ENCODE data around the gene MAPK10. TPM values are rescaled to one million over a fixed set of nuclear protein-coding genes. Genes with fewer than 3 reads are reported as not detected.
"Not testable (repeated sequence)": the region's sequence is repeated elsewhere in the genome, so short reads cannot be mapped to it uniquely, and the experiment has no call there.

The MAPK10 gene
- total and polyA plus RNA-seq, 2 experiments from 2014 or later = 3.6 to 8.1 TPM

- TF ChIP-seq ZNF462 (CRISPR knock-in tag; IDR thresholded peaks at IDR 0.05) = no peak
These were observed 185.3 kb downstream of the MAPK10 start (continued) for GRCh38 chr4:86174506-86174905.

GRCh38 chr4:86168335-86168734 lies 191.5 kb downstream of the MAPK10 start:
- Mint-ChIP-seq H3K36me3 (ENCODE audit: low read depth) (peaks cover 21% of the 10 kb centered on the region), H3K9me3 (peaks cover 28% of the 10 kb centered on the region)
- not testable (repeated sequence) for H2AFZ ChIP-seq; H3F3A ChIP-seq (replicated peaks; ENCODE audit: low read depth); H3K36me3 ChIP-seq (ENCODE audit: insufficient read depth); H3K27ac ChIP-seq (ENCODE audit: low read depth); H4K20me1 ChIP-seq (replicated peaks; ENCODE audit: insufficient read depth); H3K27ac Mint-ChIP-seq; H3K4me3 ChIP-seq; H3K27me3 Mint-ChIP-seq (ENCODE audit: insufficient read depth, low read depth, poor library complexity); H3K4me1 Mint-ChIP-seq; H3K4me1 ChIP-seq (ENCODE audit: insufficient read depth); H3K27me3 ChIP-seq (ENCODE audit: insufficient read depth); ATAC-seq; H3K4me2 ChIP-seq; H3K79me2 ChIP-seq (replicated peaks; ENCODE audit: insufficient read depth); DNase-seq (ENCODE audit: low spot score); H3K4me3 Mint-ChIP-seq; H3K9me2 ChIP-seq (ENCODE audit: insufficient read depth)

GRCh38 chr4:86160426-86160825 lies 199.4 kb downstream of the MAPK10 start:
- Mint-ChIP-seq H3K27me3 (ENCODE audit: insufficient read depth, low read depth, poor library complexity) (no peaks in the 10 kb centered on the region), H3K9me3 (no peaks in the 10 kb centered on the region), H3K4me3 (no peak overlapping the region), H3K4me1 (peaks cover 9% of the 10 kb centered on the region), H3K27ac (no peak overlapping the region), H3K36me3 (ENCODE audit: low read depth) (no peaks in the 10 kb centered on the region)
- no peaks in the 10 kb centered on the region for H3K4me1 ChIP-seq (ENCODE audit: insufficient read depth)
- no peak overlapping the region for H3K4me3 ChIP-seq
- no peaks in the 10 kb centered on the region for H3K27me3 ChIP-seq (ENCODE audit: insufficient read depth)
- no peaks in the 10 kb centered on the region for H4K20me1 ChIP-seq (replicated peaks; ENCODE audit: insufficient read depth)
- H2AFZ ChIP-seq = no peak overlapping the region
- H3K4me2 ChIP-seq = no peak overlapping the region
- H3K36me3 ChIP-seq (ENCODE audit: insufficient read depth) = no peaks in the 10 kb centered on the region
- DNase-seq (ENCODE audit: low spot score) = no peak
- no peaks in the 10 kb centered on the region for H3K79me2 ChIP-seq (replicated peaks; ENCODE audit: insufficient read depth)
- no peaks in the 10 kb centered on the region for H3F3A ChIP-seq (replicated peaks; ENCODE audit: low read depth)
- no peaks in the 10 kb centered on the region for H3K9me2 ChIP-seq (ENCODE audit: insufficient read depth)
- no peak for ATAC-seq
- TF ChIP-seq ZNF462 (CRISPR knock-in tag; IDR thresholded peaks at IDR 0.05) (no peak), EZH2phosphoT487 (IDR thresholded peaks at IDR 0.05; ENCODE audit: unreplicated experiment) (no peak)
- H3K27ac ChIP-seq (ENCODE audit: low read depth) = no peak overlapping the region

Measured in GM23338 (cell line).